ENCODE results near the gene HPDL.

HPDL gene

DNA sequence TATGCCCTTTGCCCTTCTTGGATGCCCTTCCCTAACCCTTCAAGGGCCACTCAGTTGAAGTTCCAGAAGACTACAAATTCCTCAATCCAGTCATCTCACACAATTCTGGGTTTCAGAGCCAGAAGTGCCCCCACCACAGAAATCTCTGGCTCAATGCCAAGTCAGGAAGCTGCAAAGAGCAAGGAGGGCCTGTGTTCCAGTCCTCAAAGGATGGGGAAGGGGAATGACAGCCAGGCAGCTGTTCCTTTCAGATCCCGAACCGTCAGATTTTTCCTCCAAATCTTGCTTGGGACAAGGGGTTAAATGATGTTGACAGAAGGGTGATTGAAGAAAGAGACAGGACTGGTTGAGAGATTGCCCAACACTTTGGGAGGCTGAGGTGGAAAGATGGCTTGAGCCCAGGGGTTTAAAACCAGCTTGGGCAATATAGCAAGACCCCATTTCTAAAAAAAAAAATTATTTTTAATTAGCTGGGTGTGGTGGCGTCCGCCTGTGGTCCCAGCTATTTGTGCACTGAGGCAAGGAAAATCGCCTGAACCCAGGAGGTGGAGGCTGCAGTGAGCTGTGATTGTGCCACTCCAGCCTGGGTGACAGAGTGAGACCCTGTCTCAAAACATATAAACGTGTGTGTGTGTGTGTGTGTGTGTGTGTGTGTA, 716 bp upstream of the HPDL start:
- DNase-seq: no peak

DNA sequence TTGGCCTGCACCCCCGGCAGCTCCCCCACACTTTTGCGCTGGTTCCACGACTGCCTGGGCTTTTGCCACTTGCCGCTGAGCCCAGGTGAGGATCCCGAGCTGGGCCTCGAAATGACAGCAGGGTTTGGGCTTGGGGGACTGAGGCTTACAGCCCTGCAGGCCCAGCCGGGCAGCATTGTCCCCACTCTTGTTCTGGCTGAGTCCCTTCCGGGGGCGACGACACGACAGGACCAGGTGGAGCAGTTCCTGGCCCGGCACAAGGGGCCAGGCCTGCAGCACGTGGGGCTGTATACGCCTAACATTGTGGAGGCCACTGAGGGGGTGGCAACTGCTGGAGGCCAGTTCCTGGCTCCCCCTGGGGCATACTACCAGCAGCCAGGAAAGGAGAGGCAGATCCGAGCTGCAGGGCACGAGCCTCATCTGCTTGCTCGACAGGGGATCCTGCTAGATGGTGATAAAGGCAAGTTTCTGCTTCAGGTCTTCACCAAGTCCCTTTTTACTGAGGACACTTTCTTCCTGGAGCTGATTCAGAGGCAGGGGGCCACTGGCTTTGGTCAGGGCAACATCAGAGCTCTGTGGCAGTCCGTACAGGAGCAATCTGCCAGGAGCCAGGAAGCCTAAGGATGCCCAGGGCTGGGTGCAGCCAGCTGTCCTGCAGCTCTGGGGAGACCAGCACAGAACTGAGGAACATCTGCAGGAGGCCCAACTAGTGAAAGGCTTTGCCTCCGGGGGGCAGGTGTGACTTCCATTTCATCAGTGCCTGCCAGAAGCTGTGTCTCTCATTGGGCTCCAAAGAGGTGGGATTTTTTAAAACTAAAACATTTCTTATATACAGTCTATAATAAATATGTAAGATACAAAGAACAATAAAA, 1.2 kb downstream of the HPDL start:
- DNase-seq: no peak

DNA sequence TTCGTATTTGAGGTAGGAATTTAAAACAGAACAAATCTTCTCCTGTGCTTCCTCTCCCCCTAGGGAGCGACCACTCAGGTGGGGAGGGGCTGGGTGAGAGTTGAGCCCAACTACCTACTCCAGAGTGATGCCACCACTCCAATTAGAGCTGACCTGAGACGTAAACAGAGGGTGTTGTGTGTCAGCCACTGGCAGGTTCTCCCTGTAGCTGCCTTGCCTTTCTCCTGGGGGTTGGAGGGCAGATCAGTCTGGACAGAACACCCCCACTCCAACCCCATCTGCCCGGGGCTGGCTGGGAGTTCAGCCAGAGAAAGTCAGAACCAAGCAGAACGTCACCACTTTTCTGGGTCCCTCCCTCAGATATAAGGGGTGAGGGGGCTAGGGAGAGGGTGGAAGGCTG, 2.0 kb downstream of the HPDL start:
- DNase-seq: no peak

DNA sequence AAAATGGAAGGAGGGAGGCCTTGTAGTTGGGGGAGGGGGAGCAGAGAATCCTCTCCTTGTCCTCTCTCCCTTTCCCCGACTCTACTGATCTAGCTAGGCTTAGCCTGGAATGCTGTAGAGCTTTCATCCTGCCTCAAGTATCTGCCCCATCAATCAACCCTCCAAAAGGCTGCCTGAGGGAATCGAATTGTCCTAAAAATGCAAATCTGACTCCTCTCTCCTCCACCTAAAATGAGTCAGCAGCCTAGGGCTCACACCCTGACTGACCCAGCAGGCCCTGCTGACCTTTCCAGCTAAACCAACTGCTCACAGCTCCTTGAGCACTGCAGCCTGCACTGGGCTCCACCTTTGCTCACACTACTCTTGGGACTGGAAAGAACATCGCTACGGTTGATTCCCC, 2.8 kb downstream of the HPDL start:
- no peak for DNase-seq

DNA sequence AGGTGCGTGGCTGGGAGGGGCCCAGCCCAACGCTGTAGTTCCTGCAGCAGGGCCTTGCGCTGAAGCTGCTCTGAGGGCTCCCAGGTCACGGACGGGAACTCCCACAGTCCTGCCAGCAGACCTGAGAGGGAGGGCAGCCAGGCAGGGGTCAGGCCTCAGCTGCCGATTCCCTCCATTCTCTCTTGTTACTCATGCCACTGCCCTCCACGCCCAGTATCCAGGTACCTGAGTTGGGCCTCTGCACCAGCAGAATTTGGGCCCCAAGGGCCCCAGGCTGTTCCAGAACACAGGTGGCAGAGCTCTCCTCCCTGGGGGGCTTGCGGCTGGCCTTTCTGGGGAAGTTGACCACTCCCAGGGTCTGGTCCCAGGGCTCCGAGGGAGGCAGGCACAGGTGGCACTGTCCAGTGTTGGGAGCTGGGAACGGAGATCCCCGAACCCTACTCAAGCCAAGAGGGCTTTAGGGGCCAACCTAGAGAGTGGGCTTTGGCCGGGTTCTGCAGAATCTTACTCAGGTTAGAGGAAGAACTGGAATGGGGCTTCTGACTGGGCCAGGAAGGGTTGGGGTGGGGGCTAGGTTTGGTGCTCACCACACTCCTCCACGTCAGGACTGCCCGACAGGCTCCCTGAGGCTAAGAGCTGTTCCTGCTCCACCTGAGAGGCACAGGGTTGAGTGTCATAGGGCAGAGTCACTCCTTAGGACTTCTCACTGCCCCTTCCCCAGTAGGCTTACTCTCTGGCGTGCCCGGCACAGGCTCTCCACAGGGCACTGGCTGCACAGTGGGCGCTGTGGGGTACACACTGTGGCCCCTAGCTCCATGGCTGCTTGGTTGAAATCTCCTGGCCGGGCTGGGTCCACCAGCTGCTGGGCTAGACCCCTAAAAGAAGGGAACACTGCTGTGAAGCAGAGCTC, 5.0 kb downstream of the HPDL start:
- no peak for DNase-seq

DNA sequence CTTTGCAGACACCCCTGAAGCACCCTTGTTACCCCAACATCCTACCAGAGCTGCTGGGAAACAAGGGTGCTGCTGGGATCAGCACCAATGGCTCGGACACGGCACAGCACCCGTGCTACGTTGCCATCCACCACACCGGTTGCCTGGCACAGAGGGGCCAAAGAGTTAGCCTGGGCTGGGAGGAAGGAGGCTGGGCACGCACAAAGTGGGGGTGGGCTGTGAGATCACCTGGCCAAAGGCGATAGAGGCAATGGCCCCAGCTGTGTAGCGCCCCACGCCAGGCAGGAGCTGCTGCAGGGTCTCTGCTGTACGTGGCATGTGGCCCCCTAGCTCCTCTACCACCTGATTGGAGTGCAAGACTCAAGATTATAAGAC, 5.6 kb downstream of the HPDL start:
- DNase-seq: no peak

DNA sequence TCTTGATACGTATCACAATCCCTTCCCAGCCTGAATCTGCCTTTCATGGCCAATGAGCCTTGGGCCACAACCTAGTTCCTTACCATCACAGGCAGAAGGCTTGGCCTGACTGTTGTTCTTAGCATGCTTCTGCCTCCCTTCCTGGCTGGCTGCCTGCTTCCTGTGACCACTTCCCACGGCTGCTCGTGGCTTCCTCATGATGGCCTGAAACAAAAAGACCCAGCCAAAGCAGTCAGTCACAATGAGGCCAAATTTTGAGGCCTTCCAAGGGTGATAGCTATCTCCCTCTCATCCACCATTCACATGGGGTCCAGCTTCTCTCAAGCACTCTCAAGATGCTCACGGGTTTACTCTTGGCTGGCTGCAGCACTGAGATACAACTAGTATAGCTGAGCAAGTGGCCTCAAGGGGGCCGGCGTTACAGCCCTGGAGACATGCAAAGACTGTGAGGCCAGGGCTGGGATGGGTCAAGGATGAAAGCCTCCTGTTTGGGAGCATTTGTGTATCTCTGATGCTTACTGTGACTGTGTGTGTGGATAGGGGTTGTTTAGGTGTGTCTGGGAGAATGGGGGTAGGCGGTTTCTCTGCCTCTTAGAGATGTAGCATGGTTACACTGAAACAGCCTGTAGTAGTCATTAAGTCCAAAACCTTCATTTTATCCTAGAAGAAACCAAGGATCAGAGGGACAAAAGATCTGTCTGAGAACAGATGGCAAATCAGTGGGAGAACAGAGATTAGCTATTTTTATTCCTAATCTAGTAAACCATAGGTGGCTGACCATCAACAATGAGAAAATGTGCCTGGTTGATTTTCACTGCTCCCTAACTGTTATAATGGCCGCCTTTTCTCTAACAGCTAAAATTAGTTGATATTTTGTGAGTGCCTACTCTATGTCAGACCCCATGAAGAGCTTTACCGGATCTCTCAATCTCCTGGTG, 7.9 kb downstream of the HPDL start:
- DNase-seq: no peak

DNA sequence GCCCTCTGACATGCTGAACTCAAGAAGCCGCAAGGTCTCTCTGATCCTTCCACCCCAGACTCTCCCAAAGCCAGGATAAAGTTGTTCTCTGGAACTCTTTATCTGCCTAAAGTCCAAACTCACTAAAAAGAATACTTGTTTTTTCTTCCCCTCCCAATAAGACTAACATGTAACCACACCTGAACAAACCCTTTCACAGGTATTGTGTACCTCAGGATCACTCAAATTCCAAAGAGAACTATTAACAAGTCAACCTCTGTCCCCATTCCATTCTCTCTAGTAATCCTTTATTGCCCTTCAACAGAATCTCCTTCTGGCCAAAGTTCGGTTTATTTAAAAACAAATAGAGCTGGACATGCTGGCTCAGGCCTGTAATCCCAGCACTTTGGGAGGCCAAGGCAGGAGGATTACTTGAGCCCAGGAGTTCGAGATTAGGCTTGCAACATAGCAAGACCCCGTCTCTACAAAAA, 9.2 kb downstream of the HPDL start:
- no peak for DNase-seq

DNA sequence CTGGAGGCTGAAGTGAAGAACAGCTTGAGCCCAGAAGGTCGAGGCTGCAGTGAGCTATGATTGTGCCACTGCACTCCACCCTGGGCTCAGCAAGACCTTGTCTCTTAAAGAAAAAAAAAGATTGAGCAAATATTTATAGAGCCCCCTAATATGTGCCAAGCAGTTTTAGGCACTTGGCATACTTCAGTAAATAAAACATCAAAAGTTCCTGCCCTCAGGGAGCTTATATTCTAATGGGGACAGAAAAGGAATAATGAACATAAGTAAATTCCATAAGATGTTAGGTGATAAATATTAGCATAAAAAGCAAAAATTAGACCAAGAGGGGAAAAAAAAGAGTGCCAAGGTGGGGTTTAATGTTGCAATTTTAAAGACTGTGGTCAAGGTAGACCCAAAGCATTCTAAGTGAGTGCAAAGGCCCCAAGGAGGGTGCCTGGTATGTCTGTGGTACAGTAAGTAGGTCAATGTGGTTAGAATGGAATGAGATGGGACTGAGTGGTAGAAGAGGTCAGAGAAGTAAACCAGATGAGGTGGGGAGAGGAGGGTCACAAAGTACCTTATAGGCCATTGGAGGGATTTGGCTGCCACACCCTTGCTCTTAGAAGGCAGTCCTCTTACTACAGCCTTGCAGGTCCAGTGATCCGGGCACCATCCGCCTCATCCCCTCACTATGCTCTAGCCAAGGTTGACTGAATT, 11.1 kb downstream of the HPDL start:
- no peak for DNase-seq

DNA sequence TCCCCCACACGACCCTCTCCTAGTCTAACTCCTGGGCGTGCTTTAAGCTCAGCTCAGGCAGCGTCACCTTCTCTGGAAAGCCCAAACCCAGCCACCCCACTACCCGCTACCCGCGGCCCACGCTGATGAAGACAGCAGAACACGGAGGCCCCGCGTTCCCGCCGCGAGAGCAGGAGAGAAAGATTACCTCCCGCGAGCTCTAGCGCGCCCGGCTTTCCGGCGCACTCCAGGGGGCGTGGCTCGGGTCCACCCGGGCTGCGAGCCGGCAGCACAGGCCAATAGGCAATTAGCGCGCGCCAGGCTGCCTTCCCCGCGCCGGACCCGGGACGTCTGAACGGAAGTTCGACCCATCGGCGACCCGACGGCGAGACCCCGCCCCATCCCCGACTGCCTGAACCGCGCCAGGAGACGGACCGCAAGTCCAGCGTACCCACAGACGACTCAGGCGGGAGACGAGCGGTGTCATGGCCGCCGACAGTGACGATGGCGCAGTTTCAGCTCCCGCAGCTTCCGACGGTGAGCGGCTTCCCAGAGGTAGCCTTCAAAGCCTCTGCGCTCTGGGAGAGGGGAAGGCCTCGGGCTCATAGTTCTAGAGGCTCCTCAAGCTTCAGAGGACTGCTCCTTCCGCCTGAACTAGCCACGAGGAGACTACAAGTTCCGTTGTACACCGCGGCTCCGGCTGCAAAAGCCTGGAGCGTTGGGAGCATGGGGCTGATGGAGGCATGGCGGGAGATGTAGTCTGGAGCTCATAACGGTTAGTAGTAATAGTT, 13.3 kb downstream of the HPDL start, which contains the start of the genes MUTYH and TOE1:
MUTYH (minus strand) TSS at position 652 of the 770 bp plus-strand sequence. CDS start 5,935 bp downstream, outside the sequence.
TOE1 (plus strand) TSS at position 382 of the 770 bp plus-strand sequence; CDS start at position 465, 83 bp downstream.
- DNase-seq: peak; percentile 93

DNA sequence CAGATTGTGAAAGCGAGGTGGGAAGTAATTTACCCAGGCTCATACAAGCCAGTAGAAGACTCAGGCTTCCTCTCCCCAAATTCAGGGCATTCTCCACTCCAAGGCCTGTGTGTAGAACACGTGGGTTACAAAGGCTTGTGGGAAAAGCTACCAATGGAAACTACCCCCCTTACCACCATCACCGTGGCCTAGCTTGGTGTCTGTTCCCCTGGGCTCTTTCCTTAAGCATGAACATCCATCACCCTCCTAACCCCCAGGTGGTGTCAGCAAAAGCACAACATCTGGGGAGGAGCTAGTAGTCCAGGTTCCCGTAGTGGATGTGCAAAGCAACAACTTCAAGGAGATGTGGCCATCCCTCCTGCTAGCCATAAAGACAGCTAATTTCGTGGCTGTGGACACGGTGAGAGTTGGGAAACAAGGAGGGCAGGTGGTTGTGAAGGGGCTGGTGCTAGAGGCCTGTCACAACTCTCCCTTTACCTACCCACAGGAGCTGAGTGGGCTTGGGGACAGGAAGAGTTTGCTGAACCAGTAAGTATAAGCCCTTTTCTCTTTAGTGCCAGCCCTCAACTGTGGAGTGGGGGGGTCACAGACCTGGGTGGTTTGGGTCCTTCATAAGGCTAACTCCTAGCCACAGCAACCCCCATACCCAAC, 14.2 kb downstream of the HPDL start:
- no peak for DNase-seq

DNA sequence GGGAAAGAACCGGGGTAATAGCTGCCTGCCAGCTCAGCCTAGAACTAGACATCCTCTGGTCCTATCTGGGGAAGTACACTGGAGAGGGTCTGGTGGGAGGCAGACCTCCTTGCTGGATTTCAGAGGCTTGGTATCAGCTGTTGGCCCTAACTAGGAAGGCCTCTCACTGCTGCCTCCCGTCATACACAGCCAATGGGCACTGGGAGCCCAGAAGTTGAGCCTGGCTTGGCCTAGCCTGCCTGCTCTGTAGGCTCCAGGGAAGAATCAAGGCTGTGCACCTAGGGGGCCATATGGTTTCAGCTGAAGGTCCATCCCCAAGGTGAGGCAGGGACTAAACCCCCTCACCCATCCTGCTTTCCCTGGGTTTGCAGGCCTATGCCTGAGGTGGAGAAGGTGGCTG, 17.8 kb downstream of the HPDL start:
- DNase-seq: no peak

DNA sequence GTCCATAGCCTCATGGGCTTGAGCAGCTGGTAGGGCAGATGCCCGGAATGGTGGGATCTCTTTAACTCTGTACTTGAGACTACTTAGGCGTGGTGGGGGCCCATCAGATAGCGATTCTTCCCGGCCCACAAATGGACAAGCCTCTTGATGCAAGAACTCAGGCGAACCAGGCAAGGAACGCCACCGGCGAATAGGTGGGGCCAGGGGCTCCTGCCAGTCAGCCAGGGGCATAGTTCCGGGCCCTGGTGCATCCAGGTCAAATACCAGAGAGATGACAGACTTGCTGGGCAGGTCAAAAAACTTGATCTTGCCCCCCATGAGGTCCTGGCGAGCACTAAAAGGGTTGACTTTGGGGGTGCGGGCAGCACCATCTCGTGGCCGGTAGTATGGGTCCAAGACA, 18.3 kb downstream of the HPDL start:
- no peak for DNase-seq

DNA sequence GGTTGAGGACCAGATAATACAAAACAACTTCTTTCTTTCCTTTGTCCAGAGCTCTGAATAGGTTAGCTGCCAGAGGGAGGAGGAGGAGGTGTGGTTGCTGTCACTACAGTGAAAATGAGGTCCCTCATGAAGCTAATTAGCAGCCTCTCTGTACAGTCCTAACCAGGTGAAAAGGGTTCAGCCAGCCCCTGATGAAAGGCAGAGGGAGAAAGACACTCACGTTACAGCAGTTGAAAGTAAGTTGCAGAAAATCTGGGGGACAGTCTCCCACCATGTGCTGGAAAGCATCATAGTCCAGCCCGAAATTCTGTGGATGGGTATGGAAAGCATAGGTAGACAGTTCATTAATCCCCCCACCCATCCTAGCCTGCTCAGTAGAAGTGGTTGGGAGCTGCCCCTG, 19.8 kb downstream of the HPDL start:
- DNase-seq: no peak

DNA sequence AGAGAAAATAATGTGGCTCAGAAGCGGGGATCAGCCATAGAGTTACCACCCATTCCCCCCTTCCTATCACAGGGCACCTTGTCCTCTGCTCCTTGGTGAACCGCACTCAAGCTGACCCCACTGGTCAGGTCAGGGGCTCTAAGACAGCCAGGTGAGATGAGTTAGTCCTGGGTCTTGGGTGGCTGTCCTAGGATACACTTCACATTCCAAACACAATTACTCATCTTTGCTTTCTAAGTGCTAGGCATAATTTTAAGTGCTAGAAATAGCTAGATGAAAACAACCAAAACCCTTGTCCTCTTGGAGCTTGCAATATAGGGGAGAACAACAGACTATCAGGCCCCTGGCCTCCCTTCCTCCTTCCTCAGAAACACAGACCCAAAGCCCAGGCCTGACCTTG, 21.3 kb downstream of the HPDL start:
- no peak for DNase-seq

DNA sequence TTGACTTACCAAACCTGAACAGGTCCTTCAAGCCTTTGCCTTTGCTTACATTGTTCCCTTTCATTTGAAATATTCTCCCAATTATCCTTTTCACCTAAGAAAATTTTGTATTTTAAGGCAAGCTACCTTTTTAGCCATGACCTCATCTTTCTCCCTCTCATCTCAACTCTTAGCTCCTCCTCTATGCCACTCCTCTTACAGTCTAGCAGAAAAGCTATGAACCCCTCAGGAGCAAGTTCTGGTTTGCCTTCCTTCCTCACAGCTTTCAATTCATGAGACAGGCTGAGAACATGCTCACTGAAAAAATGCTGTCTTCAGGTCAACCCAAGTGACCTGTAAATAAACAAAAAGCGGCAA, 21.9 kb downstream of the HPDL start:
- DNase-seq: no peak

DNA sequence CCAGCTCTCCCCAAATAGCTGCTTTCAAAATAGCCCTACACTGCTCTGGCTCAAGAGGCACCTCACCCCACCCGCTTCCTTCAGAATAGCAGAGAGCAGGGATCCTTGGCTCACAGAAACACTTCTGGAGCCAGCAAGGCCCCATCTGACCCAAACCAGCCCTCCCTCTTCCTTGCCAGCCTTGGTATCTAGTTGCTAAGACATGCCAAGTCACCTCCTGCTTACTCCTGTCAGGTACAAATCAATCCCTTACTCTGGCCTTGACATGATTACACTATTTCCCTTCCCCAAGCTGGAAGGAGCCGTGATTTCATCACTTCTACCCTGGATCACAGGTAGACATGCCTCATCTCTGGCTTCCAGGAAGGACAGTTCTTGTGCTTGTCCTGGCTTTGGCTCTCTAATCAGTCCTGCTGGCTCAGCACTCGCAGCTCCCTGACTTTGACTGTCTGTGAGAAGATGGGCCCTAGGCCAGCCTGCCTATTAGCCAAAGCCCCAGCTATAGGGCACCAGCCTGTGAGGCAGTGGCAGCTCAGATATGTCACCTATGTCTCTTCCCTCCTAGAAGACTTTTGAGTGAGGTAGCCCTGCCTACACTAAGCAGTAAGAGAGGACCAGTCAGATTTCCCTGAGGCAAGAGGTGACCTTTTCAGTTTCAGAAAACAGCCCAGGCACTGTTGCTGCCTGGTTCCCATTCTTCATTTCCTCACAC, 22.4 kb downstream of the HPDL start:
- DNase-seq: no peak

DNA sequence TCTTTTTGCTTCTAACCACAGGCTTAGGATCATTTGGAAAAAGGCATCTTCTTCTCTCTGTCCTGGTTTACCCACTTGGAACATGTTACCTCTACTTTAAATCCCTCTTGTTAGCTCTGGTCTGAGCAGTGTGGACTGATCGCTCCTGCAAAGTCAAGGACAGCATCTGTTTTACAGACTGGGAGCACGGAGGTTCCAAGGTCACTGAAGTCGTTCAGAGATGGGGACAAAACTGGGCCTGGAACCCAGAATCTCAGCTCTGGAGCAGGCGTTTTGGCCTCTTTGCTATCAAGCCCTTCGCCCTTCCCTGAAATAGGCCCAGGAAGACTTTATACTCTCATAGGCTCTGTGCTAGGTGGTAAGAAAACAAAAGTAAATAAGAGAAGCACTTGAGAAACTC, 24.8 kb downstream of the HPDL start:
- no peak for DNase-seq

DNA sequence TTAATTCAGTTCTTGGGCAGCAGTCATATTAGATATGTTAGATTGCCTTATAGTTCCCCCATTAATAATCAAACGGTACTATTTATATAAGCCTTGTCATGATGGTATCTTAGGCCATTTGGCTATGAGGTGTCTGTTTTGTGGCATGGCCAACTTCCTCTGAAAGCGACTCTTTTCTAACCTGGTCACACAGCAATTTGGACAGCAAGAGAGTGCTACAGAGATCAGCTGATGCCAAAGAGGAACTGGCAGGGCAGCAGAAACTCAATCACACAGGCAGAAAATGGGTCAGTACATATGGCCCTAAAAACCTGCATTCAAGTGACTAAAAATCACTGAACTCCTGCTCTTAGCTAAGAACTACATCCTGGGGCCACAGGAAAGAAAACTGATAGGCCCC, 27.0 kb downstream of the HPDL start:
- DNase-seq: no peak
